Fibroblast of the aortic adventitia (primary cell): Measurements from ENCODE around the gene PRAMEF20. TPM values are rescaled to one million over a fixed set of nuclear protein-coding genes. Genes with fewer than 3 reads are reported as not detected.
"Not testable (repeated sequence)": the region's sequence is repeated elsewhere in the genome, so short reads cannot be mapped to it uniquely, and the experiment has no call there.

Experiments used
- DNase-seq: peaks from one replicate; pipeline ENCODE4 v3.0.0-alpha.2; 2010; ENCODE audit warnings: low read depth
- H3K4me3 ChIP-seq: 2 replicates; pipeline ENCODE4 v1.5.1; 2011; ENCODE audit warnings: low read depth, mild to moderate bottlenecking, control low read depth, low read length, moderate library complexity
- CTCF ChIP-seq: IDR thresholded peaks from 2 replicates; pipeline ENCODE4 v1.5.1; 2011; ENCODE audit warnings: mild to moderate bottlenecking, low read length, control low read depth, inconsistent platforms; ENCODE audit not compliant: insufficient read depth
- total RNA-seq: library from RNA; depleted of rRNA; stranded (reverse); fragments of >200 nt; gene quantifications from 2 replicates; pipeline ENCODE4 v1.2.3, GENCODE V29; 2012; ENCODE audit warnings: low replicate concordance

Gene PRAMEF20
- not detected in 2 replicates for total RNA-seq

- H3K4me3 ChIP-seq: not testable (repeated sequence)
These were observed at the start of gene PRAMEF20 for GRCh38 chr1:13410150-13410549. PRAMEF20 (plus strand) TSS chr1:13410450; CDS start chr1:13416355, 5,905 bp downstream.

GRCh38 chr1:13362364-13362763 lies 47.9 kb upstream of the PRAMEF20 start:
- not testable (repeated sequence) for DNase-seq, H3K4me3 ChIP-seq

More at GRCh38 chr1:13410150-13410549, at the start of gene PRAMEF20:
- DNase-seq: not testable (repeated sequence)

GRCh38 chr1:13364928-13365327 lies 45.3 kb upstream of the PRAMEF20 start:
- not testable (repeated sequence) for DNase-seq, H3K4me3 ChIP-seq

GRCh38 chr1:13366536-13366935 lies 43.7 kb upstream of the PRAMEF20 start:
- DNase-seq, H3K4me3 ChIP-seq: not testable (repeated sequence)

GRCh38 chr1:13368544-13368943 lies 41.7 kb upstream of the PRAMEF20 start:
- not testable (repeated sequence) for DNase-seq, H3K4me3 ChIP-seq

GRCh38 chr1:13378983-13379382 lies 31.3 kb upstream of the PRAMEF20 start:
- DNase-seq, H3K4me3 ChIP-seq: not testable (repeated sequence)

- not testable (repeated sequence) for DNase-seq, H3K4me3 ChIP-seq
These were observed 29.9 kb upstream of the PRAMEF20 start for GRCh38 chr1:13380380-13380779.

GRCh38 chr1:13389332-13389731 lies 20.9 kb upstream of the PRAMEF20 start, which contains the start of gene PRAMEF17:
PRAMEF17 (plus strand) TSS chr1:13389632; CDS start chr1:13389658, 26 bp downstream.
- not testable (repeated sequence) for H3K4me3 ChIP-seq, DNase-seq

- DNase-seq, H3K4me3 ChIP-seq: not testable (repeated sequence)
These were observed 17.2 kb upstream of the PRAMEF20 start for GRCh38 chr1:13393004-13393403.

GRCh38 chr1:13394761-13395160 lies 15.5 kb upstream of the PRAMEF20 start:
- H3K4me3 ChIP-seq, DNase-seq: not testable (repeated sequence)

- not testable (repeated sequence) for H3K4me3 ChIP-seq, DNase-seq
These were observed 14.9 kb upstream of the PRAMEF20 start for GRCh38 chr1:13395311-13395710.

GRCh38 chr1:13407811-13408210 lies 2.4 kb upstream of the PRAMEF20 start:
- H3K4me3 ChIP-seq: no peak overlapping the region
- no peak for TF ChIP-seq CTCF
- no peak for DNase-seq

- H3K4me3 ChIP-seq: no peak overlapping the region
- no peak for TF ChIP-seq CTCF
- DNase-seq: no peak
These were observed 20.2 kb downstream of the PRAMEF20 start for GRCh38 chr1:13430495-13430894.
